ENCODE results near the gene CHID1.

DNA sequence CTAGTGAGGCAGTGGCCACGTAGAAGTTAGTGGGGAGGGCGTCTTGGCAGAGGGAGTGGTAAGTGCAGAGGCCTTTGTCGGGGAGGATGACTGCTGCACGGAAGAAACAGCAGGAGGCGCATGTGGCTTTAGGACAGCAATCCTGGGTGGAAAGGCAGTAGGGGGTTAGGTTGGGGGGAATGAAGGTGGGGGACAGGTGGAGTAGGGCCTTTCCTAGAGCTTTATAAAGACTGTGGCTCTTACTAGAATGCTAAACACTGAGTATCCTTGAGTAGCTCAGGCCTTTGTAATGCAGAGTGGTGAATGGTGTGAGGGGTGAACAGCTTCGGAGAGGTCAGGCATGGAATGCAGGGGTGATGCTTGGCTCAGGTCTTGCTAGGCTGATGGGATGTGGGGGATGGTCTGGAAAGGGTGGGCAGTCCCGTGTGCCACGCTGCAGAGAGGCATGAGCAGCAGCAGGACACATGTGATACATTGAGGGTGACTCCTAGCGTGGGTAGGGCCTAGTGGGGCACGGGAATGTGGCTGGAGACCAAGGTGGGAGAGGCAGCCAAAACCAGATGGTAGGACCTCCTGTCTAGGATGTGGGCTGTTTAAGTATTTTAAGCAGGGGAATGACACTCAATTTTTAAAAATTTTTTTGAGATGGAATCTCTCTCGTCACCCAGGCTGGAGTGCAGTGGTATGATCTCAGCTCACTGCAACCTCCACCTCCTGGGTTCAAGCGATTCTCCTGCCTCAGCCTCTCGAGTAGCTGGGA is 34.3 kb upstream of the CHID1 start:
- TF ChIP-seq, protein P1, sequence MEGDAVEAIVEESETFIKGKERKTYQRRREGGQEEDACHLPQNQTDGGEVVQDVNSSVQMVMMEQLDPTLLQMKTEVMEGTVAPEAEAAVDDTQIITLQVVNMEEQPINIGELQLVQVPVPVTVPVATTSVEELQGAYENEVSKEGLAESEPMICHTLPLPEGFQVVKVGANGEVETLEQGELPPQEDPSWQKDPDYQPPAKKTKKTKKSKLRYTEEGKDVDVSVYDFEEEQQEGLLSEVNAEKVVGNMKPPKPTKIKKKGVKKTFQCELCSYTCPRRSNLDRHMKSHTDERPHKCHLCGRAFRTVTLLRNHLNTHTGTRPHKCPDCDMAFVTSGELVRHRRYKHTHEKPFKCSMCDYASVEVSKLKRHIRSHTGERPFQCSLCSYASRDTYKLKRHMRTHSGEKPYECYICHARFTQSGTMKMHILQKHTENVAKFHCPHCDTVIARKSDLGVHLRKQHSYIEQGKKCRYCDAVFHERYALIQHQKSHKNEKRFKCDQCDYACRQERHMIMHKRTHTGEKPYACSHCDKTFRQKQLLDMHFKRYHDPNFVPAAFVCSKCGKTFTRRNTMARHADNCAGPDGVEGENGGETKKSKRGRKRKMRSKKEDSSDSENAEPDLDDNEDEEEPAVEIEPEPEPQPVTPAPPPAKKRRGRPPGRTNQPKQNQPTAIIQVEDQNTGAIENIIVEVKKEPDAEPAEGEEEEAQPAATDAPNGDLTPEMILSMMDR (IDR thresholded peaks at IDR 0.05; ENCODE audit: low read depth, low read length): no peak
- TF ChIP-seq POLR2A (IDR thresholded peaks at IDR 0.05; ENCODE audit: extremely low read depth, insufficient read length): no peak
- TF ChIP-seq, protein P2, sequence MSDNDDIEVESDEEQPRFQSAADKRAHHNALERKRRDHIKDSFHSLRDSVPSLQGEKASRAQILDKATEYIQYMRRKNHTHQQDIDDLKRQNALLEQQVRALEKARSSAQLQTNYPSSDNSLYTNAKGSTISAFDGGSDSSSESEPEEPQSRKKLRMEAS (IDR thresholded peaks at IDR 0.05; ENCODE audit: low read depth, low read length): no peak

Data from NB4 (cell line).